Panc1 (cell line): Measurements from ENCODE around the gene IL10RB. TPM values are rescaled to one million over a fixed set of nuclear protein-coding genes. Genes with fewer than 3 reads are reported as not detected.
"Not testable (repeated sequence)": the region's sequence is repeated elsewhere in the genome, so short reads cannot be mapped to it uniquely, and the experiment has no call there.

Experiments
- ATAC-seq: fragments of 200-7000 bp; cut with Tn5 transposase; 2 replicates; pipeline ENCODE4 v1.9.1; 2020; ENCODE audit warnings: mild to moderate bottlenecking, moderate library complexity
- BruUV-seq: library from RNA; stranded (reverse); fragments of 400-500 nt; replicated peaks from 2 replicates; lab custom pipeline; 2021; lab: Mats Ljungman, UMichigan
- CTCF ChIA-PET: fragments of 300-600 bp; sonication (Branson Sonifier 250); formaldehyde crosslinking; loops from one replicate; lab custom pipeline; 2022; ENCODE audit warnings: antibody characterized with exemption; lab: Charles Lee
- POLR2A ChIA-PET: fragments of 300-600 bp; sonication (Branson Sonifier 250); formaldehyde crosslinking; loops from one replicate; lab custom pipeline; 2022; ENCODE audit warnings: antibody characterized with exemption; lab: Charles Lee
- DNase-seq: peaks from one replicate; pipeline ENCODE4 v3.0.0-alpha.2; 2010; ENCODE audit warnings: low read depth, low spot score
- H3K27ac ChIP-seq: 2 replicates; pipeline ENCODE4 v1.5.1; 2011; ENCODE audit warnings: mild to moderate bottlenecking, low read length, inconsistent platforms
- H3K27me3 ChIP-seq: fragments of 200-500 bp; sonication (Bioruptor generic); 2 replicates; pipeline ENCODE4 v1.6.0; 2014; ENCODE audit warnings: low read length, inconsistent platforms; ENCODE audit not compliant: control insufficient read depth, insufficient read depth
- H3K36me3 ChIP-seq: fragments of 200-500 bp; sonication (Bioruptor generic); 2 replicates; pipeline ENCODE4 v1.5.1; 2014; ENCODE audit warnings: inconsistent platforms, mild to moderate bottlenecking, low read length, moderate library complexity; ENCODE audit not compliant: control insufficient read depth, insufficient read depth
- H3K4me1 ChIP-seq: 2 replicates; pipeline ENCODE4 v1.5.1; 2011; ENCODE audit warnings: inconsistent platforms, mild to moderate bottlenecking, low read length, moderate library complexity; ENCODE audit not compliant: control insufficient read depth, insufficient read depth
- H3K4me3 ChIP-seq, 2 experiments: 2 replicates each; pipeline ENCODE4 v1.5.1; 2011 to 2012; ENCODE audit warnings: low read depth in 2 of 2, low read length in 2 of 2, mild to moderate bottlenecking in 2 of 2, inconsistent platforms in 1 of 2, moderate library complexity in 1 of 2
- H3K9me3 ChIP-seq: fragments of 200-500 bp; sonication (Bioruptor generic); 2 replicates; pipeline ENCODE4 v1.5.1; 2014; ENCODE audit warnings: low read depth, mild to moderate bottlenecking, inconsistent platforms, low read length, moderate library complexity; ENCODE audit not compliant: control insufficient read depth, insufficient read depth
- POLR2AphosphoS5 ChIP-seq: IDR thresholded peaks from 2 replicates; pipeline ENCODE4 v1.6.1; 2012; ENCODE audit warnings: mild to moderate bottlenecking, low read depth, low read length, moderate library complexity
- SIN3A ChIP-seq: IDR thresholded peaks from 2 replicates; pipeline ENCODE4 v1.6.1; 2012; ENCODE audit warnings: low read depth, mild to moderate bottlenecking, low read length, moderate library complexity, borderline replicate concordance; ENCODE audit not compliant: insufficient read depth
- TCF7L2 ChIP-seq: IDR thresholded peaks from 2 replicates; pipeline ENCODE4 v1.6.1; 2011; ENCODE audit warnings: mild to moderate bottlenecking, low read depth, low read length, inconsistent platforms
- in situ Hi-C: cut with HindIII; loops from 2 replicates; pipeline ENCODE4 v1.10.0; 2016; ENCODE audit warnings: low sequenced_read_pairs, low pct_unique_long_range_greater_than_20kb
- intact Hi-C: fragments of 100-400 bp; cut with micrococcal nuclease; formaldehyde crosslinking; loops from one replicate; pipeline ENCODE4 v1.10.0; 2022; ENCODE audit not compliant: unreplicated experiment
- total RNA-seq: library from RNA; stranded (reverse); gene quantifications from one replicate; pipeline ENCODE4 v1.2.1, GENCODE V29; 2021; ENCODE audit not compliant: unreplicated experiment
- TF ChIP-seq, protein P1 (sequence below), 2 experiments: IDR thresholded peaks; 2 replicates each; pipeline ENCODE4 v1.6.1; 2011 to 2012; ENCODE audit warnings: low read depth in 2 of 2, control low read depth in 1 of 2, low read length in 1 of 2, mild to moderate bottlenecking in 1 of 2, moderate library complexity in 1 of 2; ENCODE audit not compliant: insufficient read depth in 1 of 2
- TF ChIP-seq, protein P2 (sequence below): fragments of 450-650 bp; IDR thresholded peaks from 2 replicates; pipeline ENCODE4 v1.5.1; 2017; ENCODE audit warnings: mild to moderate bottlenecking

IL10RB gene
- total RNA-seq, 1 experiment from 2014 or later = 17.7 TPM

DNA sequence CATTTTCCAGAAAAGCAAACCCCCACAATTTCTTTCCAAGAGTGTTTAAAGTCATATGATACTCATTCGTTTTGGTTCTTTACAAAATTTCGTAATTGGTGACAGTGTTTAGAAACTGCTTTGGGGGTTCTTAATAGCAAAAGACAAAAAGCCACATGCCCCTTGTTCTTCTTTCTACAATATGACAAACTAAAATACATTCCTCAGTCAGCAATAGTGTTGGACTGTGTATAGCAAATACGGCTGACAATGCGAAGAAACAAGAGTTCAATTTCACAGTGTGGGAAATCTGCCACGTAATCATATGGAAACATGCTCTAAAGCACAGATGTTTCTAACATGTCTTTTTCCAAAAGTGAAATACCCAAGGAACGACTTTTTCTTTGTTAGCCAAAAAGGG lies 51.0 kb downstream of the IL10RB start:
- intact Hi-C loops (no loop called here), in situ Hi-C loops (no loop called here)
- Histone ChIP-seq H3K27me3 (no peaks in the 10 kb centered on the region), H3K4me3 (no peak overlapping the region), H3K4me1 (no peaks in the 10 kb centered on the region), H3K27ac (no peak overlapping the region), H3K36me3 (no peaks in the 10 kb centered on the region), H3K9me3 (no peaks in the 10 kb centered on the region; the same call in 1 of the 2 replicates)
- TF ChIP-seq, protein P1, sequence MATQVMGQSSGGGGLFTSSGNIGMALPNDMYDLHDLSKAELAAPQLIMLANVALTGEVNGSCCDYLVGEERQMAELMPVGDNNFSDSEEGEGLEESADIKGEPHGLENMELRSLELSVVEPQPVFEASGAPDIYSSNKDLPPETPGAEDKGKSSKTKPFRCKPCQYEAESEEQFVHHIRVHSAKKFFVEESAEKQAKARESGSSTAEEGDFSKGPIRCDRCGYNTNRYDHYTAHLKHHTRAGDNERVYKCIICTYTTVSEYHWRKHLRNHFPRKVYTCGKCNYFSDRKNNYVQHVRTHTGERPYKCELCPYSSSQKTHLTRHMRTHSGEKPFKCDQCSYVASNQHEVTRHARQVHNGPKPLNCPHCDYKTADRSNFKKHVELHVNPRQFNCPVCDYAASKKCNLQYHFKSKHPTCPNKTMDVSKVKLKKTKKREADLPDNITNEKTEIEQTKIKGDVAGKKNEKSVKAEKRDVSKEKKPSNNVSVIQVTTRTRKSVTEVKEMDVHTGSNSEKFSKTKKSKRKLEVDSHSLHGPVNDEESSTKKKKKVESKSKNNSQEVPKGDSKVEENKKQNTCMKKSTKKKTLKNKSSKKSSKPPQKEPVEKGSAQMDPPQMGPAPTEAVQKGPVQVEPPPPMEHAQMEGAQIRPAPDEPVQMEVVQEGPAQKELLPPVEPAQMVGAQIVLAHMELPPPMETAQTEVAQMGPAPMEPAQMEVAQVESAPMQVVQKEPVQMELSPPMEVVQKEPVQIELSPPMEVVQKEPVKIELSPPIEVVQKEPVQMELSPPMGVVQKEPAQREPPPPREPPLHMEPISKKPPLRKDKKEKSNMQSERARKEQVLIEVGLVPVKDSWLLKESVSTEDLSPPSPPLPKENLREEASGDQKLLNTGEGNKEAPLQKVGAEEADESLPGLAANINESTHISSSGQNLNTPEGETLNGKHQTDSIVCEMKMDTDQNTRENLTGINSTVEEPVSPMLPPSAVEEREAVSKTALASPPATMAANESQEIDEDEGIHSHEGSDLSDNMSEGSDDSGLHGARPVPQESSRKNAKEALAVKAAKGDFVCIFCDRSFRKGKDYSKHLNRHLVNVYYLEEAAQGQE (IDR thresholded peaks at IDR 0.05; ENCODE audit: insufficient read depth in 1 of 2, low read depth in 2 of 2, low read length in 1 of 2) = no peak
- TF ChIP-seq, protein P2, sequence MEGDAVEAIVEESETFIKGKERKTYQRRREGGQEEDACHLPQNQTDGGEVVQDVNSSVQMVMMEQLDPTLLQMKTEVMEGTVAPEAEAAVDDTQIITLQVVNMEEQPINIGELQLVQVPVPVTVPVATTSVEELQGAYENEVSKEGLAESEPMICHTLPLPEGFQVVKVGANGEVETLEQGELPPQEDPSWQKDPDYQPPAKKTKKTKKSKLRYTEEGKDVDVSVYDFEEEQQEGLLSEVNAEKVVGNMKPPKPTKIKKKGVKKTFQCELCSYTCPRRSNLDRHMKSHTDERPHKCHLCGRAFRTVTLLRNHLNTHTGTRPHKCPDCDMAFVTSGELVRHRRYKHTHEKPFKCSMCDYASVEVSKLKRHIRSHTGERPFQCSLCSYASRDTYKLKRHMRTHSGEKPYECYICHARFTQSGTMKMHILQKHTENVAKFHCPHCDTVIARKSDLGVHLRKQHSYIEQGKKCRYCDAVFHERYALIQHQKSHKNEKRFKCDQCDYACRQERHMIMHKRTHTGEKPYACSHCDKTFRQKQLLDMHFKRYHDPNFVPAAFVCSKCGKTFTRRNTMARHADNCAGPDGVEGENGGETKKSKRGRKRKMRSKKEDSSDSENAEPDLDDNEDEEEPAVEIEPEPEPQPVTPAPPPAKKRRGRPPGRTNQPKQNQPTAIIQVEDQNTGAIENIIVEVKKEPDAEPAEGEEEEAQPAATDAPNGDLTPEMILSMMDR = no peak
- TF ChIP-seq SIN3A (no peak), POLR2AphosphoS5 (no peak), TCF7L2 (no peak)
- CTCF ChIA-PET = no interaction called here
- ATAC-seq = no peak
- POLR2A ChIA-PET = no interaction called here
- no TSS peak for BruUV-seq
- DNase-seq = no peak

DNA sequence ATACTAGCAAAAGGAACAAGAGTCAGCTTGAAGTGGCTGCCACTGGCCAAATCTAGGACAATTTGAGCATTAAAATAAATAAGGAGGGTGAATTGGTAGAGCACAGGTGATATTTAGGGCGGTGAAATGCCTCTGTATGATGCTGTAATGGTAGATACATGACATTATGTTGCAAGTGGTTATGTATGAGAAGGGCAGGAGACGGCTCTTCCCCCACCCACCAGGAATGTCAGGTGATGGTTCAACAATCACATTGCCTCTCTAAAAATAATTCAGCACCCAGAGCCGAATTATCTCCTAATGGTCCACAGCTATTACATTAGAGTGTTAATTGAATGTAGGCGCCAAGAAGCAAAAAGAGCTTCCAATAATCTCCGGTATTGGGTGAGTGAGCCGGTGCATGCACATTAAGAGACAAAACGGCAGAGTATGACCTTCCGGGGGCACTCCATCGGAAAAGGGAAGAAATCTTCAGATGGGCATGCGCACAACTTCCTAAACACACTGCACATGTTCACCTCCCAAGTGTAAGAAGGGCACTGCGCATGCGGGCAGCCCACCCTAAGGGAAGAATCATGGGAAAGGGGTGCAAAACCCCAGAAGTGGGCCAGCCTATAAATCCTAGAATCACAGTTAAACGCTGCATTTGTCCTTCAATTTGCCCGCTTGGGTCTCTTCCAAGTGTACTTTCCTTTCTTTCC lies 51.8 kb downstream of the IL10RB start:
- DNase-seq (no peak), ATAC-seq (no peak)
- CTCF ChIA-PET = no interaction called here
- POLR2A ChIA-PET = no interaction called here
- Histone ChIP-seq H3K4me3 (no peak overlapping the region), H3K27ac (no peak overlapping the region), H3K9me3 (no peaks in the 10 kb centered on the region; the same call in 1 of the 2 replicates), H3K4me1 (no peaks in the 10 kb centered on the region), H3K27me3 (no peaks in the 10 kb centered on the region), H3K36me3 (no peaks in the 10 kb centered on the region)
- BruUV-seq = no TSS peak
- in situ Hi-C loops (no loop called here), intact Hi-C loops (no loop called here)
- TF ChIP-seq SIN3A (no peak), POLR2AphosphoS5 (no peak)
- TF ChIP-seq, protein P2 = no peak

DNA sequence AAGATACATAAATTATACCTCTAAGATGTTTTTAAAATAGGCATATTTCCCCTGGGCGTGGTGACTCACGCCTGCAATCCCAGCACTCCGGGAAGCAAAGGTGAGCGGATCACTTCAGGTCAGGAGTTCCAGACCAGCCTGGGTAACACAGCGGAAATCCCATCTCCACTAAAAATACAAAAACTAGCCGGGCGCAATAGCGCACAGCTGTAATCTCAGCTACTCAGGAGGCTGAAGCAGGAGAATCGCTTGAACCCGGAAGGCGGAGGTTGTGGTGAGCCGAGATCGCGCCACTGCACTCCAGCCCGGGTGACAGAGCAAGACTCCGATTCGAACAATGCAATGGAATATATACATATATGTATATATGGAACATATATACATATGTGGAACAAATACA lies 54.8 kb downstream of the IL10RB start:
- in situ Hi-C loops, BruUV-seq, DNase-seq, intact Hi-C loops, H3K36me3 ChIP-seq, H3K27me3 ChIP-seq, H3K4me3 ChIP-seq, CTCF ChIA-PET, H3K4me1 ChIP-seq, H3K9me3 ChIP-seq, POLR2A ChIA-PET, ATAC-seq, H3K27ac ChIP-seq: not testable (repeated sequence)

DNA sequence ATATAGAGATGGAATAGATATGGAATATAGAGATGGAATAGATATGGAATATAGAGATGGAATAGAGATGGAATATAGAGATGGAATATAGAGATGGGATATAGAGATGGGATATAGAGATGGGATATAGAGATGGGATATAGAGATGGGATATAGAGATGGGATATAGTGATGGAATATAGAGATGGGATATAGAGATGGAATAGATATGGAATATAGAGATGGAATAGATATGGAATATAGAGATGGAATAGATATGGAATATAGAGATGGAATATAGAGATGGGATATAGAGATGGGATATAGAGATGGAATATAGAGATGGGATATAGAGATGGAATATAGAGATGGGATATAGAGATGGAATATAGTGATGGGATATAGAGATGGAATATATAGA lies 57.4 kb downstream of the IL10RB start:
- H3K27me3 ChIP-seq, H3K27ac ChIP-seq, H3K36me3 ChIP-seq, CTCF ChIA-PET, POLR2A ChIA-PET, H3K9me3 ChIP-seq, intact Hi-C loops, DNase-seq, ATAC-seq, in situ Hi-C loops, BruUV-seq, H3K4me1 ChIP-seq: not testable (repeated sequence)
- H3K4me3 ChIP-seq = peak overlapping the region in 1 of 2 experiments; percentile 92; a peak in 2 of 4 replicates
